ENCODE results near the gene EMX2.

Gene EMX2

DNA sequence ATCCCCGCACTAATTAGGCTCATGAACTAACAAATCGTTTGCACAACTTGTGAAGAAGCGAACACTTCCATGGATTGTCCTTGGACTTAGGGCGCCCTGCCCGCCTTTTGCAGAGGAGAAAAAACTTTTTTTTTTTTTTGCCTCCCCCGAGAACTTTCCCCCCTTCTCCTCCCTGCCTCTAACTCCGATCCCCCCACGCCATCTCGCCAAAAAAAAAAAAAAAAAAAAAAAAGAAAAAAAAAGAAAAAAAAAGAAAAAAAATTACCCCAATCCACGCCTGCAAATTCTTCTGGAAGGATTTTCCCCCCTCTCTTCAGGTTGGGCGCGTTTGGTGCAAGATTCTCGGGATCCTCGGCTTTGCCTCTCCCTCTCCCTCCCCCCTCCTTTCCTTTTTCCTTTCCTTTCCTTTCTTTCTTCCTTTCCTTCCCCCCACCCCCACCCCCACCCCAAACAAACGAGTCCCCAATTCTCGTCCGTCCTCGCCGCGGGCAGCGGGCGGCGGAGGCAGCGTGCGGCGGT, at the start of gene EMX2:
Gene EMX2, plus strand, starts transcription at position 41 of the 519 bp plus-strand sequence. CDS start 522 bp downstream, outside the sequence.
- TF ChIP-seq, protein P1, sequence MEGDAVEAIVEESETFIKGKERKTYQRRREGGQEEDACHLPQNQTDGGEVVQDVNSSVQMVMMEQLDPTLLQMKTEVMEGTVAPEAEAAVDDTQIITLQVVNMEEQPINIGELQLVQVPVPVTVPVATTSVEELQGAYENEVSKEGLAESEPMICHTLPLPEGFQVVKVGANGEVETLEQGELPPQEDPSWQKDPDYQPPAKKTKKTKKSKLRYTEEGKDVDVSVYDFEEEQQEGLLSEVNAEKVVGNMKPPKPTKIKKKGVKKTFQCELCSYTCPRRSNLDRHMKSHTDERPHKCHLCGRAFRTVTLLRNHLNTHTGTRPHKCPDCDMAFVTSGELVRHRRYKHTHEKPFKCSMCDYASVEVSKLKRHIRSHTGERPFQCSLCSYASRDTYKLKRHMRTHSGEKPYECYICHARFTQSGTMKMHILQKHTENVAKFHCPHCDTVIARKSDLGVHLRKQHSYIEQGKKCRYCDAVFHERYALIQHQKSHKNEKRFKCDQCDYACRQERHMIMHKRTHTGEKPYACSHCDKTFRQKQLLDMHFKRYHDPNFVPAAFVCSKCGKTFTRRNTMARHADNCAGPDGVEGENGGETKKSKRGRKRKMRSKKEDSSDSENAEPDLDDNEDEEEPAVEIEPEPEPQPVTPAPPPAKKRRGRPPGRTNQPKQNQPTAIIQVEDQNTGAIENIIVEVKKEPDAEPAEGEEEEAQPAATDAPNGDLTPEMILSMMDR (conservative IDR thresholded peaks at IDR 0.05; ENCODE audit: control insufficient read depth, insufficient read depth, low read depth, low read length): no peak
- H3K4me3 ChIP-seq (ENCODE audit: control insufficient read depth, low read depth, low read length): peak within 1 kb of the TSS; percentile 62

DNA sequence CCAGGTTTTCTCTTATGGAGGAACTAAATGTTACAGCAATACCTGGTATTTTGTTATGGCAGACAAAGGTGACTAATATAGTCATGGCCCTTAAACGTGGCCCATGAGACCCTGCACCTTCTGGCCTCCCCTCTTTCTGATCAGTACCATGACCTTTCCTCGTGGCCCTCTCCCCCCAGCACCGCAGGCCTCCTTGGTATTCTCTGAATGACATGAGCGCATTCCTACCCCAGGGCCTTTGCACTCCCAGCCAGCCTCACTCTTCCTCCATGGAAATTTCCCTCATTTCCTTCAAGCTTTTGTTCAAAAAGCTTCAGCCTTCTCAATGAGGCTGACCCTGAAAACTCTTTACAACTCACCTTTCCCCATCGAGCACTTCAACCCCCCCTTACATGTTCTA, 46.5 kb upstream of the EMX2 start:
- DNase-seq (ENCODE audit: low read depth): no peak
- H3K4me3 ChIP-seq (ENCODE audit: control insufficient read depth, low read depth, low read length): no peak overlapping the region
- TF ChIP-seq, protein P1 (conservative IDR thresholded peaks at IDR 0.05; ENCODE audit: control insufficient read depth, insufficient read depth, low read depth, low read length): no peak

More for the DNA sequence above, at the start of gene EMX2:
- DNase-seq (ENCODE audit: low read depth): no peak

DNA sequence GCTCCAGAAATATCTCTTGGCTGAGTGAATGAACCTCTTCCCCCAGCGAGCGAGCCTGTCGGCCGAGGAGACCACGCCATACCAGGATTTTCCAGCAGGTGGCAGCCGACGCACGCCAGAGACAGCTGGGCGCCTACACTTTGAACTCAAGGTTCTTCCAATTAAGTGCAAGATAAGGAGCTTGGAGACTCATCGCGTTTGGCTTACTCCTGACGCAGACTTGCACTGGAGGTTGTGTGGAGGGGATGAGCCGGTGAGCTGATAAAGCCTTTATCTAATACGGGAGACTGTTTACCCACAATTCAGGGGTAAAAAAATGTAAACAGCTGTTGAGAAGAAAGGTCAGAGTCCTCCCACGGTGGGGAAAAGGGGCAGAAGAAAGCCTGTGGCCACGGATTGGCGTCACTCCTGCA, 45.9 kb upstream of the EMX2 start:
- TF ChIP-seq, protein P1 (conservative IDR thresholded peaks at IDR 0.05; ENCODE audit: control insufficient read depth, insufficient read depth, low read depth, low read length): peak; percentile 90
- peak; percentile 84 for DNase-seq (ENCODE audit: low read depth)
- no peak overlapping the region for H3K4me3 ChIP-seq (ENCODE audit: control insufficient read depth, low read depth, low read length)

DNA sequence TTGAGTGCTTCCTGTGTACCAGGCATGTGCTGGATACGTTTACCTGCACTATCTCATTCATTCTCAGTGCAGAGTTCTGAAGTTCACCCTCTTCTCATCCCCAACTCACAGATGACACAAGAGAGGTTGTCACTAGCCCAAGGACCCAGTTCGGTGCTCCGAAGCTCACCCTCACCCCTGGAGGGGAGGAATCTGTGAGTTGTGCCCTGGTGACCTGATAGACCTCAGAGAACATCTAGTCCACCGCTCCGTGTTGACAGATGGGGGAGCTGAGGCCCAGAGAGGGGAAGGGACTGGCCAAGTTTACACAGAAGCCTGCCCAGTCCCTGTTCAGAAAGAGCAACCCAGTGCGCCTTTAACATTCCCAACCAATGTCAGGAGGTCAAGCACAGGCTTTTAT, 44.8 kb upstream of the EMX2 start:
- H3K4me3 ChIP-seq (ENCODE audit: control insufficient read depth, low read depth, low read length): no peak overlapping the region
- no peak for DNase-seq (ENCODE audit: low read depth)
- TF ChIP-seq, protein P1 (conservative IDR thresholded peaks at IDR 0.05; ENCODE audit: control insufficient read depth, insufficient read depth, low read depth, low read length): no peak

DNA sequence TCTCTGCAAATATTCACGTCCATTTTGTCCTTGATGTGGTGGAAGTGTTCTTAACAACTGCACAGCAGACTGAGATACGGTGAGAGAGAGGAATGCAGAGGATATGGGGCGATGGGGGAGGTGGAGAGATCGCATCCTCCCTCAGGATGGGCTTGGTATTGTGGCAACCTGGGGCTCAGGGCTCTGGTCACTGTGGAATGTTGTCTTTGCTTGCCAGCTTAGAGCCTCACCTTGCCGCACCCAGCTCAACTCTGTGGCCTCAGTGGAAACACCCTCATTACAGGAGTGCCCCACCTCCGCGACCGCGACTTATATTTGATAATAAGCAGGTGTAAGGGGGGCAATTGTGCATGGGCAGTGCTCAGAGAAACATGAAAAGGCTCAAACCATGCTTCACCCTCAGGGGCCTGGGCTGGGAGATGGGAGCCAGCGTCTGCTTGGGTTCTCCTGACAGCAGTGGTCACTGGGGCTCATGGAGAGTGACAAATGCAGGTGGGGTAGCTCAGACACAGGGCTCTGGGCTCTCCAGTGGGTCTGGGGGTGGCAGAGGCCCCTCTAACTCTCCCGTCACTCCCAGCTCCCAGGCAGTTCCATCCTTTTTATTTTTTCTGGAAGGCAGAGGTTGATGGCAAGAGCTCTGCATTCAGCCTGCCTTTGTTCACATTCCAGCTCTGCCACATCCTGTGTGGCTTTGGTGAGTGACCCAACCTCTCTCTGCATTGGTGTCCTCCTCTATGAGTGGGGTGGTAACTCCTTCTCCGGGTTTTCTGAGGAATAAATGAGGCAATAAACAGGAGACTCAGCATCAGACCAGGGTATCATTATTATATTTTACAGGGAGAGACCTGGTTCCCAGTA, 43.1 kb upstream of the EMX2 start:
- no peak overlapping the region for H3K4me3 ChIP-seq (ENCODE audit: control insufficient read depth, low read depth, low read length)
- TF ChIP-seq, protein P1 (conservative IDR thresholded peaks at IDR 0.05; ENCODE audit: control insufficient read depth, insufficient read depth, low read depth, low read length): no peak
- no peak for DNase-seq (ENCODE audit: low read depth)

DNA sequence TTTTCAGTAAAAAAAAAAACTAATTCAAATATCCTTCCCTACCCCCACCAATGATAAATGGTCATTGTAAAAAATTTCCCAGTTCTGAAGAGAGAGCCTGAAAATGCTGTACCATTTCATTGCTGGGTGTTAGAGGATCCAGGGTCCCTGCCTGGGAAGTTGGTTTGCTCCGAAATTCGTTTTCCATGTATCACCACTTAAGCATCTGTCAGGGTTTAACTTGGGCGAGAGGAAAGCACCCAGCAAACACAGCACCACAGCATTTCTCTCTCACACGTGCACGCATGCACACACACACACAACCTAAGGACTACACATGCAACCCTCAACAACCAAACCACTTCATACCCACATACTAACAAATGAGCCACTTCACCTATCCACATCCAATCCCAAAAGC, 42.1 kb upstream of the EMX2 start:
- TF ChIP-seq, protein P1 (conservative IDR thresholded peaks at IDR 0.05; ENCODE audit: control insufficient read depth, insufficient read depth, low read depth, low read length): no peak
- H3K4me3 ChIP-seq (ENCODE audit: control insufficient read depth, low read depth, low read length): no peak overlapping the region
- no peak for DNase-seq (ENCODE audit: low read depth)

Measured in fibroblast of mammary gland (primary cell).